HepG2 (cell line): ENCODE results near the gene SEMA4C. TPM values are rescaled to one million over a fixed set of nuclear protein-coding genes. Genes with fewer than 3 reads are reported as not detected.

ENCODE experiments used
- BORCS8-MEF2B ChIP-seq: sonication (generic); formaldehyde crosslinking; IDR thresholded peaks from 2 replicates; pipeline ENCODE4 v1.8.0; 2022; ENCODE audit warnings: mild to moderate bottlenecking, missing genetic modification reagents
- CBFB ChIP-seq: sonication (generic); formaldehyde crosslinking; IDR thresholded peaks from 2 replicates; pipeline ENCODE4 v1.4.0; 2020; ENCODE audit warnings: missing genetic modification reagents
- DMAP1 ChIP-seq: IDR thresholded peaks from 2 replicates; pipeline ENCODE4 v1.6.1; 2016
- GABPA ChIP-seq, 2 experiments: IDR thresholded peaks; 2 replicates each; pipeline ENCODE4 v1.6.1; 2011 to 2016; ENCODE audit warnings: low read depth in 2 of 2, low read length in 1 of 2, missing biosample characterization in 1 of 2, missing genetic modification characterization in 1 of 2
- GATAD1 ChIP-seq: IDR thresholded peaks from 2 replicates; pipeline ENCODE4 v1.6.1; 2016; ENCODE audit warnings: missing genetic modification reagents, missing compliant biosample characterization
- HDAC6 ChIP-seq: fragments of 200-600 bp; sonication (generic); IDR thresholded peaks from 2 replicates; pipeline ENCODE4 v1.7.0; 2017; ENCODE audit warnings: mild to moderate bottlenecking, antibody characterized with exemption, low read length, low read depth
- KLF6 ChIP-seq: IDR thresholded peaks from 2 replicates; pipeline ENCODE4 v1.8.0; 2016; ENCODE audit warnings: missing biosample characterization, missing genetic modification reagents
- NFE2 ChIP-seq: sonication (generic); formaldehyde crosslinking; IDR thresholded peaks from 2 replicates; pipeline ENCODE4 v1.4.0; 2020; ENCODE audit warnings: missing genetic modification reagents
- SALL2 ChIP-seq: sonication (generic); formaldehyde crosslinking; IDR thresholded peaks from 2 replicates; pipeline ENCODE4 v1.8.1; 2023; ENCODE audit warnings: mild to moderate bottlenecking, missing genetic modification reagents, inconsistent platforms
- SOX5 ChIP-seq: IDR thresholded peaks from 2 replicates; pipeline ENCODE4 v1.6.1; 2016; ENCODE audit warnings: borderline replicate concordance
- XBP1 ChIP-seq: sonication (generic); formaldehyde crosslinking; IDR thresholded peaks from 2 replicates; pipeline ENCODE4 v1.5.0; 2020; ENCODE audit warnings: missing genetic modification reagents
- ZKSCAN8 ChIP-seq: IDR thresholded peaks from 2 replicates; pipeline ENCODE4 v1.6.1; 2016; ENCODE audit warnings: borderline replicate concordance, missing genetic modification reagents, missing compliant biosample characterization
- ZNF142 ChIP-seq: sonication (generic); formaldehyde crosslinking; IDR thresholded peaks from 2 replicates; pipeline ENCODE4 v1.4.0; 2020; ENCODE audit warnings: missing genetic modification reagents
- ZNF205 ChIP-seq: IDR thresholded peaks from 2 replicates; pipeline ENCODE4 v1.6.1; 2018; ENCODE audit warnings: missing biosample characterization, missing genetic modification reagents
- ZNF33A ChIP-seq: sonication (generic); formaldehyde crosslinking; IDR thresholded peaks from 2 replicates; pipeline ENCODE4 v1.5.1; 2020; ENCODE audit warnings: missing genetic modification reagents, mild to moderate bottlenecking, moderate library complexity, borderline replicate concordance
- ZNF343 ChIP-seq: sonication (generic); formaldehyde crosslinking; IDR thresholded peaks from 2 replicates; pipeline ENCODE4 v1.4.0; 2020; ENCODE audit warnings: mild to moderate bottlenecking, missing genetic modification reagents
- ZNF501 ChIP-seq: sonication (generic); formaldehyde crosslinking; IDR thresholded peaks from 2 replicates; pipeline ENCODE4 v1.5.1; 2020; ENCODE audit warnings: mild to moderate bottlenecking, moderate library complexity, missing genetic modification reagents
- ZNF563 ChIP-seq: sonication (generic); formaldehyde crosslinking; IDR thresholded peaks from 2 replicates; pipeline ENCODE4 v1.8.0; 2022; ENCODE audit warnings: mild to moderate bottlenecking, moderate library complexity, missing genetic modification reagents
- ZSCAN12 ChIP-seq: sonication (generic); formaldehyde crosslinking; IDR thresholded peaks from 2 replicates; pipeline ENCODE4 v1.9.0; 2021; ENCODE audit warnings: mild to moderate bottlenecking, missing genetic modification reagents
- polyA plus RNA-seq, 8 experiments: library from polyadenylated mRNA; depleted of rRNA in 3 of 8; stranded (reverse) in 7 of 8; unstranded in 1 of 8; fragments of >200 nt; fragmentation: Illumina TruSeq in 4 of 8; extraction: Trizol in 4 of 8; gene quantifications; 2 replicates each; pipeline versions ENCODE4 v1.2.1 to v1.2.3, GENCODE V29; 2011 to 2016; ENCODE audit warnings: low read depth in 4 of 8, missing spikeins in 1 of 8, mixed read lengths in 1 of 8; ENCODE audit not compliant: insufficient read depth in 1 of 8
- total RNA-seq, 5 experiments: library from RNA; depleted of rRNA; stranded (reverse); fragments of >200 nt; fragmentation: Illumina TruSeq; extraction: Trizol; gene quantifications; 2 replicates each; pipeline ENCODE4 v1.2.3, GENCODE V29; 2016; ENCODE audit warnings: low read depth in 1 of 5
- TF ChIP-seq, protein P1 (sequence below): sonication (generic); formaldehyde crosslinking; IDR thresholded peaks from 2 replicates; pipeline ENCODE4 v1.5.1; 2020; ENCODE audit warnings: missing genetic modification reagents, mild to moderate bottlenecking, borderline replicate concordance
- TF ChIP-seq, protein P2 (sequence below): sonication (generic); formaldehyde crosslinking; IDR thresholded peaks from 2 replicates; pipeline ENCODE4 v1.8.1; 2023; ENCODE audit warnings: mild to moderate bottlenecking, moderate library complexity, missing genetic modification reagents
- TF ChIP-seq, protein P3 (sequence below): IDR thresholded peaks from 2 replicates; pipeline ENCODE4 v1.6.1; 2016; ENCODE audit warnings: missing compliant biosample characterization, missing genetic modification reagents, borderline replicate concordance

Gene SEMA4C
- total and polyA plus RNA-seq, 2 of the 13 experiments (the other 11 are each of a cell fraction or from before 2014, with no cell fraction given), result 25.9 to 46.6 TPM

DNA sequence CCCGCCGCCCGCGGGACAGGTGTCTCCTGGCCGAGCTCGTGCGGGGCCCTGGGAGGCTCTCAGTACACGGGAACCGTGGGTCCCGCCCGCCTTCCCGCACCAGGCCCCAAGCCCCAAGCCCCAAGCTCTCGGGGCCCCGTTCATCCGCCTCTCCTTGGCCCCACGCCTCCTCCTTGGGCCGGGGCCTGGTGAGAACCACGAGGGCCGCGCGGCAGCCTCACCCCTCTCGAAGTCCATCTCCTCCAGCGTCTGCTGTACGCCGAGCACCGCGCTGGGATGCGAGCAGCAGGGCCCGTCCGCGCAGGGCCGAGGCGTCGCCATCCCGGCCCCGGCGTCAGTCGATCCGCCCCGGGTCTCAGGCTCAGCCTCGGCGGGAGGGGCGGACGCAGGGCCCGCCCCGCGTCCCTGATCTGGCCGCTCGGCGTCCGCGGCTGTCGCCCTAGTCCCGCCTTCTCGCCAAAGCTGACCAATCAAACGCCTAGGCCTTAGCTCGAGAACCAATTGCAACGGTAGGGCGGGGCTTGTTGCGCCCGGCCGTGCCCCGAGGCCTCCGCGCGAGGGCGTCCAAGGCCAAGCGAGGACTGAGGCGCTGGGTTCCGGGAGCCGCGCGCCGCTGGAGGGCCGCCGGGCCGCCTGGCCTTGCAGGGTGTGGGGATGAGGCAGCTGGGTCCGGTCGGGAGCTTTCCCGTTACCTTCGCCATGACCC, 12.1 kb downstream of the SEMA4C start, which contains the start of gene ANKRD39 (continued):
- TF ChIP-seq, protein P1, sequence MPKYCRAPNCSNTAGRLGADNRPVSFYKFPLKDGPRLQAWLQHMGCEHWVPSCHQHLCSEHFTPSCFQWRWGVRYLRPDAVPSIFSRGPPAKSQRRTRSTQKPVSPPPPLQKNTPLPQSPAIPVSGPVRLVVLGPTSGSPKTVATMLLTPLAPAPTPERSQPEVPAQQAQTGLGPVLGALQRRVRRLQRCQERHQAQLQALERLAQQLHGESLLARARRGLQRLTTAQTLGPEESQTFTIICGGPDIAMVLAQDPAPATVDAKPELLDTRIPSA (CRISPR knock-in tag), result peak; percentile 89; the same call in 1 of the 2 replicates
- TF ChIP-seq HDAC6 (no peak), GATAD1 (CRISPR knock-in tag) (peak; percentile 72), ZKSCAN8 (CRISPR knock-in tag) (peak; percentile 33; the same call in 1 of the 2 replicates), ZNF563 (CRISPR knock-in tag) (peak; percentile 95), BORCS8-MEF2B (CRISPR knock-in tag) (peak; percentile 96), DMAP1 (peak; percentile 70; the same call in 1 of the 2 replicates), ZNF142 (CRISPR knock-in tag) (peak; percentile 96), GABPA (IDR thresholded peaks at IDR 0.05; ENCODE audit: low read depth, low read length) (no peak), GABPA (CRISPR knock-in tag; IDR thresholded peaks at IDR 0.05; ENCODE audit: low read depth) (no peak), NFE2 (CRISPR knock-in tag) (no peak), KLF6 (CRISPR knock-in tag) (peak; percentile 89), ZNF343 (CRISPR knock-in tag) (peak; percentile 81; the same call in 1 of the 2 replicates), ZNF501 (CRISPR knock-in tag) (peak; percentile 98), SALL2 (CRISPR knock-in tag) (peak; percentile 88), XBP1 (CRISPR knock-in tag) (peak; percentile 21; the same call in 1 of the 2 replicates), ZNF205 (CRISPR knock-in tag) (peak; percentile 50), ZNF33A (no peak), CBFB (peak; percentile 79; the same call in 1 of the 2 replicates), SOX5 (CRISPR knock-in tag) (peak; percentile 51; the same call in 1 of the 2 replicates), ZSCAN12 (CRISPR knock-in tag) (peak; percentile 19; the same call in 1 of the 2 replicates)
- TF ChIP-seq, protein P2, sequence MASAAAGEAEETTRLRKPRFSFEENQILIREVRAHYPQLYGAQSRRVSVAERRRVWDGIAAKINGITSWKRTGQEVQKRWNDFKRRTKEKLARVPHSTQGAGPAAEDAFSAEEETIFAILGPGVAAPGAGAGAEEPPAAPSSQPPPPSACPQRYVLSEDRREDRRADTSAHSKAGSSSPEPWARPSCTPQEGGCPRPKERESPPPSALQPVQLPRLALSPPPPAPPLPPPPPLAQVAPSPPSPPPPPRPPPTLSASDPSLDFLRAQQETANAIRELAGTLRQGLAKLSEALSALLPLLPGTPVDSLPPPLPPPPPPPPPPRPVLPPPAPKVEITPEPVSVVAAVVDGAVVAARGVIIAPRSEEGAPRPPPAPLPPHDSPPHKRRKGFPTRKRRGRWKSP, result peak; percentile 96
- TF ChIP-seq, protein P3, sequence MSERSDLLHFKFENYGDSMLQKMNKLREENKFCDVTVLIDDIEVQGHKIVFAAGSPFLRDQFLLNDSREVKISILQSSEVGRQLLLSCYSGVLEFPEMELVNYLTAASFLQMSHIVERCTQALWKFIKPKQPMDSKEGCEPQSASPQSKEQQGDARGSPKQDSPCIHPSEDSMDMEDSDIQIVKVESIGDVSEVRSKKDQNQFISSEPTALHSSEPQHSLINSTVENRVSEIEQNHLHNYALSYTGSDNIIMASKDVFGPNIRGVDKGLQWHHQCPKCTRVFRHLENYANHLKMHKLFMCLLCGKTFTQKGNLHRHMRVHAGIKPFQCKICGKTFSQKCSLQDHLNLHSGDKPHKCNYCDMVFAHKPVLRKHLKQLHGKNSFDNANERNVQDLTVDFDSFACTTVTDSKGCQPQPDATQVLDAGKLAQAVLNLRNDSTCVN (CRISPR knock-in tag), result peak; percentile 66; the same call in 1 of the 2 replicates
